Adrenal gland (tissue), 5 donors: Measurements from ENCODE around the gene IRX2.

Experiments
- POLR2A ChIP-seq, 2 donors: fragments of 450-650 bp; IDR thresholded peaks; one replicate each; pipeline ENCODE4 v1.6.1; 2017; ENCODE audit warnings: antibody characterized with exemption in 2 of 2, mild to moderate bottlenecking in 2 of 2, moderate library complexity in 1 of 2
- TF ChIP-seq, protein P1 (sequence below), 6 experiments: fragments of 450-650 bp in 4 of 6; fragments of 200-600 bp in 2 of 6; sonication (generic) in 1 of 6; IDR thresholded peaks; 1 replicate in 5 of 6; 2 replicates in 1 of 6; pipeline versions ENCODE4 v1.5.1 to v1.8.0; 2016 to 2021; ENCODE audit warnings: antibody characterized with exemption in 6 of 6, mild to moderate bottlenecking in 2 of 6, moderate library complexity in 1 of 6
- donor health status: DM: no; HTN: no; CAD: no.

- TF ChIP-seq, protein P1, sequence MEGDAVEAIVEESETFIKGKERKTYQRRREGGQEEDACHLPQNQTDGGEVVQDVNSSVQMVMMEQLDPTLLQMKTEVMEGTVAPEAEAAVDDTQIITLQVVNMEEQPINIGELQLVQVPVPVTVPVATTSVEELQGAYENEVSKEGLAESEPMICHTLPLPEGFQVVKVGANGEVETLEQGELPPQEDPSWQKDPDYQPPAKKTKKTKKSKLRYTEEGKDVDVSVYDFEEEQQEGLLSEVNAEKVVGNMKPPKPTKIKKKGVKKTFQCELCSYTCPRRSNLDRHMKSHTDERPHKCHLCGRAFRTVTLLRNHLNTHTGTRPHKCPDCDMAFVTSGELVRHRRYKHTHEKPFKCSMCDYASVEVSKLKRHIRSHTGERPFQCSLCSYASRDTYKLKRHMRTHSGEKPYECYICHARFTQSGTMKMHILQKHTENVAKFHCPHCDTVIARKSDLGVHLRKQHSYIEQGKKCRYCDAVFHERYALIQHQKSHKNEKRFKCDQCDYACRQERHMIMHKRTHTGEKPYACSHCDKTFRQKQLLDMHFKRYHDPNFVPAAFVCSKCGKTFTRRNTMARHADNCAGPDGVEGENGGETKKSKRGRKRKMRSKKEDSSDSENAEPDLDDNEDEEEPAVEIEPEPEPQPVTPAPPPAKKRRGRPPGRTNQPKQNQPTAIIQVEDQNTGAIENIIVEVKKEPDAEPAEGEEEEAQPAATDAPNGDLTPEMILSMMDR (IDR thresholded peaks at IDR 0.05), result no peak
- TF ChIP-seq POLR2A (IDR thresholded peaks at IDR 0.05), result no peak
Observed at GRCh38 chr5:2735996-2736395, 15.5 kb downstream of the IRX2 start.
